Measurements from ENCODE around the gene SCNN1G.

SCNN1G gene

GRCh38 chr16:23141500-23141899 lies 41.0 kb upstream of the SCNN1G start:
- no peak for TF ChIP-seq CTCF (IDR thresholded peaks at IDR 0.05)

- TF ChIP-seq CTCF (IDR thresholded peaks at IDR 0.05): no peak
These were observed 40.4 kb upstream of the SCNN1G start for GRCh38 chr16:23141959-23142740.

GRCh38 chr16:23143391-23143790 lies 39.2 kb upstream of the SCNN1G start:
- no peak for TF ChIP-seq CTCF (IDR thresholded peaks at IDR 0.05)

GRCh38 chr16:23145186-23145585 lies 37.4 kb upstream of the SCNN1G start:
- TF ChIP-seq CTCF (IDR thresholded peaks at IDR 0.05): no peak

- TF ChIP-seq CTCF (IDR thresholded peaks at IDR 0.05): no peak
These were observed 36.9 kb upstream of the SCNN1G start for GRCh38 chr16:23145608-23146007.

- no peak for TF ChIP-seq CTCF (IDR thresholded peaks at IDR 0.05)
These were observed 35.5 kb upstream of the SCNN1G start for GRCh38 chr16:23146877-23147601.

- TF ChIP-seq CTCF (IDR thresholded peaks at IDR 0.05): no peak
These were observed 34.9 kb upstream of the SCNN1G start for GRCh38 chr16:23147666-23148065.

Data from LNCAP (cell line).